ENCODE measurements around the gene GPR55.

DNA sequence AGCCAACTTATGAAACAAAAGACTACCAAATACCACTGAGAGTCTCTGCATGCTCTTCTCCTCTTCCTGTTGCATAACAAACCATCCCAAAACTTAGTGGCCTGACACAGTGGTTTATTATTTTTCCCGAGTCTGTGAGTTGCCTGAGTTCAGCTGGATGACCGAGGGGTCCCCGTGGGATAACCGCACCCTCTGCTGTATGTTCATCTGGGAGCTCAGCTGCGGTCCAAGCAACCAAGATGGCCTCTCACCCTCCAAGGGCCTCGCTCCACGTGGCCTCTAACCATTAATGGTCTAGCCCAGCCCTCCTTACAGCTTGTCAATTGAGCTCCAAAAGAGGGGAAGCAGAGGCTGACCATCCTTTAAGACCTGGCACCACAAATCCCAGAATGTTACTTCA, 43.2 kb downstream of the GPR55 start:
- TF ChIP-seq, protein P1, sequence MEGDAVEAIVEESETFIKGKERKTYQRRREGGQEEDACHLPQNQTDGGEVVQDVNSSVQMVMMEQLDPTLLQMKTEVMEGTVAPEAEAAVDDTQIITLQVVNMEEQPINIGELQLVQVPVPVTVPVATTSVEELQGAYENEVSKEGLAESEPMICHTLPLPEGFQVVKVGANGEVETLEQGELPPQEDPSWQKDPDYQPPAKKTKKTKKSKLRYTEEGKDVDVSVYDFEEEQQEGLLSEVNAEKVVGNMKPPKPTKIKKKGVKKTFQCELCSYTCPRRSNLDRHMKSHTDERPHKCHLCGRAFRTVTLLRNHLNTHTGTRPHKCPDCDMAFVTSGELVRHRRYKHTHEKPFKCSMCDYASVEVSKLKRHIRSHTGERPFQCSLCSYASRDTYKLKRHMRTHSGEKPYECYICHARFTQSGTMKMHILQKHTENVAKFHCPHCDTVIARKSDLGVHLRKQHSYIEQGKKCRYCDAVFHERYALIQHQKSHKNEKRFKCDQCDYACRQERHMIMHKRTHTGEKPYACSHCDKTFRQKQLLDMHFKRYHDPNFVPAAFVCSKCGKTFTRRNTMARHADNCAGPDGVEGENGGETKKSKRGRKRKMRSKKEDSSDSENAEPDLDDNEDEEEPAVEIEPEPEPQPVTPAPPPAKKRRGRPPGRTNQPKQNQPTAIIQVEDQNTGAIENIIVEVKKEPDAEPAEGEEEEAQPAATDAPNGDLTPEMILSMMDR (IDR thresholded peaks at IDR 0.05) = no peak
- TF ChIP-seq POLR2A (IDR thresholded peaks at IDR 0.05) = no peak
